Right ventricle myocardium inferior (tissue), 1 donor: ENCODE results near the gene TMEM150C. TPM values are rescaled to one million over a fixed set of nuclear protein-coding genes. Genes with fewer than 3 reads are reported as not detected.
"Not testable (repeated sequence)": the region's sequence is repeated elsewhere in the genome, so short reads cannot be mapped to it uniquely, and the experiment has no call there.

Experiments used
- ATAC-seq: fragments of 200-7000 bp; cut with Tn5 transposase; one replicate; pipeline ENCODE4 v1.9.1; 2020; ENCODE audit warnings: mild to moderate bottlenecking, moderate library complexity
- DNase-seq: peaks from one replicate; pipeline ENCODE4 v3.0.0; 2021; ENCODE audit errors: missing footprints
- intact Hi-C: fragments of 100-400 bp; cut with DNase I; formaldehyde crosslinking; loops from one replicate; pipeline ENCODE4 v1.11.0; 2022
- total RNA-seq: library from RNA; stranded (reverse); fragmentation: NEBNext Ultra II Directional; extraction: Animal tissue kit (Norgen Biotek cat#: 25700); gene quantifications from one replicate; pipeline ENCODE4 v1.2.1, GENCODE V29; 2021
- donor health status: DM: no; HTN: yes; CAD: no; lungs with severe emphysema.

Gene TMEM150C
- total RNA-seq, 1 donor from 2014 or later = 19.6 TPM

DNA sequence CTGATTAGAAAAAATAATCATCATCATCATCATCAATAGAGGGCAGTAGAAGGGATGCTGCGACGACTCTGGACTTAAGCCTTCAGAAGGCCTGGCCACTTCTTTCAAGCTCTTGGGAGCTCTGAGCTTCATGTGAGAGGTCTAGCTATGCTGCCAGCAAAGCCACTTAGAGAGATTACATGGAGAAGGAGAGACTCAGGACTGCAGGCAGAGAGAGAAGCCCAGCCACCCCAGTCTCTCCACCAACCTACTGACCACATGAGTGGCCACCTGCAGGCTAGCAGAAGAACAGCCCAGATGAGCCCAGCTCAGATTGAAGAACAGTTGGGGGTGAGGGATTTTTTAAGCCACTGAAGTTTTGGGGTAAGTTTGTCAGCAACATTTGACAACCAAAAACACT lies 17.1 kb upstream of the TMEM150C start:
- DNase-seq = no peak
- peak; percentile 69 for ATAC-seq
- intact Hi-C loops = no loop called here

DNA sequence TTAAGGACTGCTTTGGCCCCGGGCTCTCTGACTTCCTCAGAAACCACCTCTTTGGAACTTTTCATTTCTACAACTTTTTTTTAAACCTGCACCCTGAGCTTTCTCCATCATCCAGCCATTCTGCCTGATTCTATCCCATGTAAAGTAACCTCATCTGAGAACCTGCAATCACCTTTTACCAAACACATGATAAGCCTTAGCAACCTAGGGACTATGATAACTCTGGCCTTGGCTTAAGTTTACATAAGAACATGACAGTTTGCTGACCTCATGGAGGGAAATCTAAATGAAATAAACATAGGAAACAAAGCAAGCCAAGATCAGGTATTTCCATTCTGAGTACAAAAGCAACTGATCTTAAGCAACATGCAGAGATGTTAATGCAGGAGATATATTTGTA lies 15.7 kb upstream of the TMEM150C start:
- intact Hi-C loops = no loop called here
- DNase-seq = no peak

DNA sequence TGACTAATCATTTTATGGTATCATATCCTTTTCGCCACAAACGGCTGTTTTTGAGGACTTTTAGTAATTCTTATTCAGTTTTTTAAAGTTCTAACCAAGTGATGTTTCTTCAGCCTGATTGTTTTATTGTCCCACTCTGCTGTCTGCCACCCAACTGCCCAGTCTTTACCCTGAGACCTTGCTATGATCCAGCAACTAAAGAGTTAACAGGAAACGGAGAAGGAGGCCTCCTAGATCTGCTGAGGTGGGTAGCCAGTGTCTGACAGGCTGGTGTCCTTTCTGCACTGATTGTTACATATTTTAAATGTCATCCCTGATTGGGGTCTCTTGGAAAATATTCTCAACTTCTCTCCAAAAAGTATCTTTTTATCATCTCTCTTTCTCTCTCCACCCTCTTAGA lies 7.9 kb upstream of the TMEM150C start:
- no peak for ATAC-seq
- intact Hi-C loops = no loop called here
- no peak for DNase-seq

More for the DNA sequence above, 15.7 kb upstream of the TMEM150C start:
- no peak for ATAC-seq

DNA sequence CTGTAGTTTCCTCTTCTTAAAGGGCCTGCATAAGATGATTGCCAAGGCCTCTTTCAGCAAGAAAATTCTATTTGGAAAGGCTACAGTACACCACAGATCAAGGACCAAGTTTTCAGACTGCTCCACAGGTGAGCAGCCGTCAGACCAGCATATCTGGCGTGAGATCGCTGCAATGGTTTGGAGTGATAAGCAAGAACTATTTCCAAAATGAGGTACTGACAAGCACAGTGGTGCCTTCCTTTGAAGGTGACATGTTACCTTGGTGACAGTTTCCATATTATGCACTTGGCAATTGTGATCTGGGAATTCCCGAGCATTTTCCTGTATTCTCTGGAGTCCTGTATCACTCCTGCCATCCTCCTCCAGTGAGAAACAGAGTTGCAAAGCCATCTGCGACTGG lies 7.3 kb upstream of the TMEM150C start:
- intact Hi-C loops = no loop called here
- DNase-seq (no peak), ATAC-seq (no peak)

DNA sequence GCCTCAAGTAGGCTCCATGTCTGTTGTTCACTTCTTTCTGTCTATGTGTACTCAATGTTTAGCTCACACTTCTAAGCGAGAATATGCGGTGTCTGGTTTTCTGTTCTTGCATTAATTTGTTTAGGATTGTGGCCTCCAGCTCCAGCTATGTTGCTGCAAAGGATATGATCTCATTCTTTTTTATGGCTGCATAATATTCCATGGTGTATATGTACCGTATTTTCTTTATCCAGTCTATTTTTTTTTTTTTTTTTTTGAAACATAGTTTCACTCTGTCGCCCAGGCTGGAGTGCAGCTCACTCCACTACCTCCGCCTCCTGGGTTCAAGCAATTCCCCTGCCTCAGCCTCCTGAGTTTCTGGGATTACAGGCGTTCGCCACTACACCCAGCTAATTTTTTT lies 5.7 kb upstream of the TMEM150C start:
- DNase-seq = no peak
- ATAC-seq = no peak
- intact Hi-C loops = no loop called here

DNA sequence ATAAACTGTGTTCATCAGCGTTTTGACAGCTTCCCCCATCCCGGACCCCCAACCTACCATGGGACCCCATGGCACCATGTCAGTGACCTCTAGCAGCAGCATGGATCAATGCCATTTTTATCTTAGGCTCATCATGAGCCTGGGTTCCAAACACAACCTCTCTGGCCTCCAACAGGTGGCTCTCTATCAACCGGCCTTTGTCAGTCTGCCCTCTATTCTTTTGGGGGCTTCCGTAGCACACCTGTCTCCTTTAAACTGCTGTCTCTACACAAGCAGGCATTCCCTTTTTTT lies 721 bp upstream of the TMEM150C start:
- ATAC-seq (no peak), DNase-seq (no peak)
- intact Hi-C loops = no loop called here

DNA sequence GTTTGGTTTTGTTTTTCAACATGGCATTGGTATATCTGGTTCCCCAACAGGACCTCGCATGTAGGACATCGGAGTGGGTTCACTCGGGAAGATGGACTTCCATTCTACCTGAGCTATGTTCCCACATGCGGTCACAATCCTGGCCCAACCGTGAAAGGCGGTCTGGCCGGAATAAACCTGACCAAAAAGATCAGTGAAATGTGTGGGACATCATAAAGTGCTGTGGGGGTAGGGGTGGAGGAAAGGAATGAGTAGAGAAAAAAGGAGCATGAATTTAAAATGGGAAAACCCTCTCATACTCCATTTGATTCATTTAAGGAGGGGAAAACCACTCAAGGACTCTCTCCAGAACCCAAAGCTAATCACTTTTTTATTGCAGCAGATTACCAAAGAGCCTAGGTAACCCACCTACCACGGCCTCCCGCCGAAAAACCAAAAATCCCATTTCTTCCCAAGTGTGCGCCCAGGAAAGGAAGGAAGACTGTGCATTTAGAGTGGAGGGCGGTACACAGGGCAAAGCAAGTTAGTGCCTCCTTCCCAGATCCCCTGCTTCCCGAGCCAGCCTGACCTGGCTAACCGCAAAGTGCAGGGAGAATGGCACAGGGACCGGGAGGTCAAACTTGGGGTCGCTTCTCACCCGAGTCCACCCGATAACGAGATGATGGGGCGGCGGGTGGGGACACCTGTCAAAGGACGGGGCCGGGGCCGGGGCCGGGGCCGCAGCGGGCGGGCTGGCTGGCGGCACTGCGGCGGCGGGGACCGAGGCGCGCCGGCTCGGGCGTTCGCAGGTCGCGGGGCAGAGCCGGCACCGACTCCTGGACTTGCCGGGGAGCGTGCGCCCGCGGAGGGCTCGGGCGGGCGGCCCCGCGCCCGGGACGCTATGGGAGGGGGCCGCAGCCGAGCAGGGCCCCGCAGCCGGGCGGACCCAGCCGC lies 669 bp downstream of the TMEM150C start:
- ATAC-seq (peak; percentile 48), DNase-seq (no peak)
- intact Hi-C loops = no loop called here

DNA sequence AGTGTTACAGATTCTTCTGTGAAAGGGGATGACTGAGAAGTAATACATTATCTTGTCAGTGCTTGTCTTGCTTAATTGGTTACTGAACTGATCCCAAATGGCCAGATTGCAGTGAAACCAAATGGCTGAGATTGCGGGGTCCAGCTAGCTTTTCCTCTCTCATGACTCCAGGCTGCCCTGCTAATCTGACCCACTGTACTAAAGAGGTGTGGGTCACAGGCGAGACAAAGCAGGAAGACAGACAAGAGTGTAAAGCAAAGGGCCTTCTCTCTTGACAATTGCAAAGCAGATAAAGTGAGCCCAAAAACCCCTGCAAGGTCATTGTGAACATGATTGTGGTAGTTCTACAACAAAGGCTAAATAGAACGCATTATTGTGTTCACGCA lies 2.1 kb downstream of the TMEM150C start:
- no peak for DNase-seq
- intact Hi-C loops = no loop called here
- ATAC-seq = no peak

DNA sequence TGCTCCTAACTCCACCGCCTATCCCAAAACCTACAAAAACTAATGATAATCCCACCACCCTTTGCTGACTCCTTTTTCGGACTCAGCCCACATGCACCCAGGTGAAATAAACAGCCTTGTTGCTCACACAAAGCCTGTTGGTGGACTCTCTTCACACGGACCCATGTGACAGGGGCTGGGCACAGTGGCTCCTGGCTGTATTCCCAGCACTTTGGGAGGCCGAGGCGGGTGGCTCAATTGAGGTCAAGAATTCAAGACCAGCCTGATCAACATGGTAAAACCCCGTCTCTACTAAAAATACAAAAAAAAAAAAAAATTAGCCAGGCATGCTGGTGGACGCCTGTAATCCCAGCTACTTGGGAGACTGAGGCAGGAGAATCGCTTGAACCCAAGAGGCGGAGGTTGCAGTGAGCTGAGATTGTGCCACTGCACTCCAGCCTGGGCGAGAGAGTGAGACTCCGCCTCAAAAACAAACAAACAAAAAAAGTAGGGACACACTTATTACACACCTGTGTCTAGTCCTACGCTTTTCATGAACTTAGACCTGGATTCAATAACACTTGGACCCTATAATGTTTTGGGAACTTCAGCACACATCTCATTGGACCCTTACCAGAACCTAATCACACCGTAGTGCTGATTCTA lies 2.6 kb downstream of the TMEM150C start:
- intact Hi-C loops, ATAC-seq, DNase-seq: not testable (repeated sequence)

DNA sequence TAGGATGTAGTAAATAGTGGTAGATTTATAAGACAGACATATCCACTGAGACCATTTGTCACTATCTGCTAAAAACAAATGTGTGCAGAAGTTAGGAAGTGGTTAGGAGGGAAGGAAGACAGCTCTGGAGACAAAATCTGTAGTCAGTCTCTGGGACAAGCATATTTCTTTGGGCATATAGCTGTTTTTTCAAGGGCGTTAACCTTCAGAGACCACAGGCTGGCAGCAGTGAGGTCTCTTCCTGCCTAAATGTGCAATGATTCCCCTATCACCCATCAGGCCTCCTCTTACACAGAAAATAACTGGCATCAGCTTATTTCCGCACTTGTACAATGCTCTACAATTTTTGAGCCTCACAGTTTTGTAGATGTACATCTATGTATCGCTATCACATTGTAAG lies 6.5 kb downstream of the TMEM150C start:
- intact Hi-C loops = no loop called here
- DNase-seq (no peak), ATAC-seq (no peak)

DNA sequence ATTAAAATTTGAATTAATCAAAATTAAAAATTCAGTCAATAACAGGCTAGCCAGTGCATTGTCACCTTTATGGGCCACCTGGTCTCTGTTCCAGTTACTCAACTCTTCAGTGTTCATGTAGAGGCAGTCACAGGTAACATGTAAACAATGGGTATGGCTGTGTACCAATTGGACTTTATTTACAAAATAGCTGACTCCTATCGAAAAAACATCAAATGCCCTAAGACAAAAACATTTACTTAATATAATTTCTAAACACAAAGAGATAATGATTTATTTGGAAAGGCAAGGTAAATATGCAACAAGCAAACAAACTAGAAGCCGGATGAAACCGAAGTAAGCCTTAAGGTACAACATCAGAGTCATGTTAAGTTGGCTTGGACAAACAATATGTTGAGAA lies 8.8 kb downstream of the TMEM150C start:
- ATAC-seq (no peak), DNase-seq (no peak)
- intact Hi-C loops = loop anchor here (5.0 kb wide), 1 partner anchor 36 kb away; no protein-coding TSS in a partner anchor

DNA sequence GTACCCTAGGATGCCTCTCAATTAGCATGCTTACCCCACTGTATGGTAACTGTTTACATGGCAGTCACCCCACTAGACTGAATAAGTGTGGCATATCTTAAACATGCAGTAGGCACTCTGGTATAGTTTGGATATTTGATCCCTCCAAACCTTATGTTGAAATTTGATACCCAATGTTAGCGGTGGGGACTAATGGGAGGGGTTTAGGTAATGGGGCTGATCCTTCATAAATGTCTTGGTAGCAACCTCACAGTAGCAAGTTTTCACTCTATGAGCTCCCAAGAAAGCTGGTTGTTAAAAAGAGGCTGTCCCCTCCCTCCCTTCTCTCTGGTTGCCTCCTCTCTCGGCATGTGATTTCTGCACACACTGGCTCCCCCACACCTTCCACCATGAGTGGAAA lies 10.1 kb downstream of the TMEM150C start:
- intact Hi-C loops = loop anchor here (5.0 kb wide), 1 partner anchor 34 kb away; no protein-coding TSS in a partner anchor
- DNase-seq = no peak
- no peak for ATAC-seq

DNA sequence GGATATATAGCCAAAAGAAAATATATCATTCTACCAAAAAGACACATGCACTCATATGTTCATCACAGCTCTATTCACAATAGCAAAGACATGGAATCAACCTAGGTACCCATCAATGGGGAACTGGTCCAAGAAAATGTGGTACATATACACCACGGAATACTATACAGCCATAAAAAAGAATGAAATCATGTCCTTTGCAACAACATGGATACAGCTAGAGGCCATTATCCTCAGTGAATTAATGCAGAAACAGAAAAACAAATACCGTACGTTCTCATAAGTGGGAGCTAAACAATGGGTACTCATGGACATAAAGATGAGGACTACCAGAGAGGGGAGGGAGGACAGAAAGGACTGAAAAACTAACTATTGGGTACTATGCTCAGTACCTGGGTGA lies 13.9 kb downstream of the TMEM150C start:
- ATAC-seq, DNase-seq, intact Hi-C loops: not testable (repeated sequence)

DNA sequence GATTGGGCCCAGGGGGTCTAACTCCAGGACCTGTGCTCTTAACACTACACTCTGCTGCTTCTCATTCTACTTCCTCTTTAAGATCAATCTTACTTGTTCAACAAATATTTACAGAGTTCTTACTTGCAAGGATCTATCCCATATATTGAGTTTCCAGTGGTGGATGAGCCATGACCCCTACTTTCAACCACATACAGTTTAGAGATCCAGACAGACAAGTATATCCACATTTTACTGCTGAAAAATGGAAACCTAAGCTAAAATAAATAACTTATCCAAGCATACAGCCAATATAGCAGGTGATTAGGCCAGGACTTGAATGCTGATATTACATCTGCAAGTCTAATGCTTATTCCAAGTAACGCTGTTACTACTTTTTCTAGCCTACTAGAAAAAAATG lies 18.7 kb downstream of the TMEM150C start:
- no peak for ATAC-seq
- DNase-seq = no peak
- intact Hi-C loops = no loop called here

DNA sequence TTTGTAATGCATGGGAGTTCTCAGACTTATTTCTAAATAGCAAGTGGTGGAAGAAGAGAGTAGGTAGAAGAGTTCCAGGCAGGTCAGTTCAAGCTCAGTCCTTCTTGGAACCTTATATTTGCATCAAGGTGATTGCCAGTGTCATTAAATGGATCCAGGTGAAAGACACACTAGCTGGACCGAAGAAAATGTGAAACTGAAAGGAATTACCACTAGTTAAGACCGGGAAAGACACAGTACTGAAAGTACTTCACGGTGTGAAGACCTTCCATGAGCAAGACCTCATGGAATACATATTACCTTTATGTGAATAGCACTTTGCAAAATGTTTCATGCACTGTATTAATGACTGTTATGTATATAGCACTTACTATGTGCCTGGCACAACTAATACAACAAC lies 19.1 kb downstream of the TMEM150C start:
- intact Hi-C loops = no loop called here
- DNase-seq (no peak), ATAC-seq (no peak)

DNA sequence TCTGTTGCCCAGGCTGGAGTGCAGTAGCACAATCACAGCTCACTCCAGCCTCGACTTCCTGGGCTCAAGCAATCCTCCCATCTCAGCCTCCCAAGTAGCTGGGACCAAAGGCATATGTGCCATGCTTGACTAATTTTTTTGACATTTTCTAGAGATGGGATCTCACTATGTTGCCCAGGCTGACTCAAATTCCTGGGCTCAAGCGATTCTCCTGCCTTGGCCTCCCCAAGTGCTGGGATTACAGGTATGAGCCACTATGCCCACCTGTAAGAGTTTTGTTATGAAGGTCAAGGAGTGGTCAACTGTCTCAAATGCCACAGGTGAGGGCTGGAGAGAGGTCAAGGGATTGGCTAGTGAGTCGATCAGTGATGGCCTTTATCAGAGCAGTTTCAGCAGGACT lies 32.5 kb downstream of the TMEM150C start:
- ATAC-seq (no peak), DNase-seq (no peak)
- intact Hi-C loops = no loop called here

DNA sequence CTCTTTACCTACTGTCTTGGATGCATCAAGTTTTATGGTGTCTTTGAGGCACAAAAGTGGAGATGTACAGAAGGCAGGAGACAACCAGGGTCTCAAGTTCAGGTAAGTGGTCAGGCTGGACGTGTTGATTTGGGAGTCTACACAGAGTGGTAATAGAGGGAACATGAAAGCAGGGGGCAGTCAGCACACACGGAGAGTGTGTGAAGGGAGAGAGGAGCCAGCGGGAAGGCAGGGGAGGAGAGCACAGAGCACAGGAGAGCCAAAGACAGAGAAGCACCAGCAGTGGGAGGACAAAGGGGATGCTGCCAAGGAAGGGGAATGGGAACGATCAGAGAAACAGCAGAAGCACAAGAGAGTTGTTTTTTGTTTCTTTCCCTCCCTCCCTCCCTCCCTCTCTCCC lies 32.9 kb downstream of the TMEM150C start:
- intact Hi-C loops = no loop called here
- DNase-seq = no peak
- peak; percentile 37 for ATAC-seq

DNA sequence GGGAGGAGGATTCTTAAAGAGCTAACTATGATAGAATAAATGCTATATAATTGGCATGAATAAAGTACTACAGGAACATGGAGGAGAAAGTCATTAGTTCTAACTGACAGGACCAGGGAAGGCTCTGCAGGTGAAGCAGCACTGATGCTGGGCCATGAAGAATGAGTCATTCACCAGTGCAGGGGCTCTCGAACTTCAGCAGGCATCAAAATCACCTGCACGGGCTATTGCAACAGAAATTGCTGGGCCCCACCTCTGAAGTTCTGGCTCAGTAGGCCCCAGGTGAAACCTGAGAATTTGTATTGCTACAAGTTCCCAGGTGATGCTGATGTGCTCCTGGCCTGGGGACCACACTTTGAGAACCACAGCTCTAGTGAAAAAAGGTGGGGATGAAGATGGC lies 33.7 kb downstream of the TMEM150C start:
- no peak for ATAC-seq
- intact Hi-C loops = no loop called here
- DNase-seq = no peak

DNA sequence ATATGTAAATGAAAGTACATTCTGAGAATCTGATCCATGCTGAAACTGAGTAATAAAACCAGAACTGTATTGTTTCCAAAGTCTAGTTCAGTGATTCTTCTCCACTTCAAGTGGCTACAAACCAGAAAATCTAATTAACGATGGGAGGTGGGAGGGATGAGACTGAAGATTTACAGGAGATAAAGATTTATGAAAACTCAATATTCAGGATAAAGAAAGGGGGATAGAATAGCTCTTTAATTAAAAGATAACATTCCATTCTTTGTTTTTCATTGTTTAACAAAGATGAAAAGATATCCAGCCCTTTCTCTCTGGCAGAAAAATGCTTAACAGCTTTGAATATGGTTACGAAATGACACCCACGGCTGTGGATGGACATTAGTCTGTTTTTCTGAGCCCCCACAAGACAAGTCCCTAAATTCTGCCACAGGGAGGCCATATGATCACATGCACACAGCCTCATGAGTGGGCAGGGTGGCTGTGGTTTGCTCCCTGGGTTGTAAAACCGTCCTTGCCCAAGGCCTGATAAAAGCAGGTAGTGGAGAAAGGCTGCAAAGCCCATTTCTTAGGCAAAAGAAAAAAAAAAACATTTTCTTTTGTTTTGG lies 36.4 kb downstream of the TMEM150C start:
- intact Hi-C loops = no loop called here
- ATAC-seq = no peak
- DNase-seq = no peak

DNA sequence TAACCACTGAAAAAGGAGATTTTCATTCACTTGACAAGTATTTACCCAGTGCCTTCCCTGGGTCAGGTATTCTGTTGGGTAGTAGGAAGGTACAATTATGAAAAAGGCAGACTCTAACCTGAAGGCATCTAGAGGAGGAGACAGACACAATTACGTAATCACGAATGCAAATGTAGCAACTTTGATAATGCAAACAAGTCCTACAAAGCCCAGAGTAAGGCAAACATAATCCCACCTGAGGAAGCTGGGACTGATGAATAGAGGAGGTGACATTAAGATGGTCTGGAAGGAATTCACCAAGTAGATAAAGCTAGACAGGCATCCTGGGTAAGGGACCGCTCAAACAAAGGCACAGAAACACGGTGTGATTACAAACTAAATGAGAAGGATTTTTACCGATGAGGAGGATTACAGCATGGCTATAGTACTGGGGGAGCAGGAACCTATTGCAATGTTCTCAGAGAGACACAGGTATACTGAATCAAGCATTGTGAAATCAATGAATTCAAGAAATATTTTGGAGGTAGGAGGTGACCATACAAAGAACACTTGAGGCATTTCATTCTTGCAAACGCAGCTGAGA lies 37.1 kb downstream of the TMEM150C start:
- intact Hi-C loops = no loop called here
- ATAC-seq = no peak
- no peak for DNase-seq
